Loucy (cell line): ENCODE data around the gene DNM3.

ENCODE experiments used
- H2AFZ ChIP-seq: fragments of 200-600 bp; sonication (generic); 2 replicates; pipeline ENCODE4 v1.6.0; 2016; ENCODE audit warnings: antibody characterized with exemption, mild to moderate bottlenecking, low read length, moderate library complexity
- H3F3A ChIP-seq: fragments of 200-600 bp; 2 replicates; pipeline ENCODE4 v1.6.0; 2016; ENCODE audit warnings: antibody characterized with exemption, low read depth, mild to moderate bottlenecking
- H3K27me3 ChIP-seq: fragments of 200-600 bp; sonication (generic); 2 replicates; pipeline ENCODE4 v1.6.1; 2014; ENCODE audit warnings: low read length, mild to moderate bottlenecking; ENCODE audit not compliant: insufficient read depth, poor library complexity, severe bottlenecking
- H3K36me3 ChIP-seq: fragments of 200-600 bp; sonication (generic); 2 replicates; pipeline ENCODE4 v1.6.1; 2016; ENCODE audit warnings: low read length; ENCODE audit not compliant: insufficient read depth
- H3K4me1 ChIP-seq: fragments of 200-600 bp; sonication (generic); 2 replicates; pipeline ENCODE4 v1.5.1; 2014; ENCODE audit warnings: low read length, mild to moderate bottlenecking; ENCODE audit not compliant: insufficient read depth, poor library complexity, severe bottlenecking
- H3K4me2 ChIP-seq: fragments of 200-600 bp; sonication (generic); 2 replicates; pipeline ENCODE4 v1.6.0; 2014; ENCODE audit warnings: antibody characterized with exemption, low read length, low read depth, mild to moderate bottlenecking; ENCODE audit not compliant: poor library complexity, severe bottlenecking
- H3K4me3 ChIP-seq: fragments of 200-600 bp; sonication (generic); 2 replicates; pipeline ENCODE4 v1.5.1; 2014; ENCODE audit warnings: low read length, mild to moderate bottlenecking, mixed read lengths; ENCODE audit not compliant: poor library complexity, severe bottlenecking
- H3K79me2 ChIP-seq: fragments of 200-600 bp; sonication (generic); 2 replicates; pipeline ENCODE4 v1.6.1; 2014; ENCODE audit warnings: low read length; ENCODE audit not compliant: insufficient read depth
- H3K9ac ChIP-seq: fragments of 200-600 bp; sonication (generic); 2 replicates; pipeline ENCODE4 v1.6.0; 2014; ENCODE audit warnings: mild to moderate bottlenecking, low read depth, low read length, moderate library complexity; ENCODE audit not compliant: poor library complexity, severe bottlenecking
- H3K9me2 ChIP-seq: fragments of 200-600 bp; sonication (generic); replicated peaks from 2 replicates; pipeline ENCODE4 v1.6.1; 2016; ENCODE audit warnings: low read depth, low read length, mixed read lengths
- H3K9me3 ChIP-seq: fragments of 200-600 bp; sonication (generic); 2 replicates; pipeline ENCODE4 v1.6.1; 2014; ENCODE audit warnings: mild to moderate bottlenecking, antibody characterized with exemption, low read length, low read depth; ENCODE audit not compliant: insufficient read depth
- H4K20me1 ChIP-seq: fragments of 200-600 bp; sonication (generic); 2 replicates; pipeline ENCODE4 v1.6.0; 2014; ENCODE audit warnings: antibody characterized with exemption, low read length, mild to moderate bottlenecking; ENCODE audit not compliant: insufficient read depth, poor library complexity, severe bottlenecking
- CTCF ChIP-seq: fragments of 200-600 bp; sonication (generic); conservative IDR thresholded peaks from 2 replicates; pipeline ENCODE4 v1.5.1; 2014; ENCODE audit warnings: mild to moderate bottlenecking, antibody characterized with exemption, low read length
- EZH2phosphoT487 ChIP-seq: fragments of 200-600 bp; IDR thresholded peaks from 2 replicates; pipeline ENCODE4 v1.6.1; 2018; ENCODE audit warnings: antibody characterized with exemption, mild to moderate bottlenecking, moderate library complexity, borderline replicate concordance

DNM3 gene

DNA sequence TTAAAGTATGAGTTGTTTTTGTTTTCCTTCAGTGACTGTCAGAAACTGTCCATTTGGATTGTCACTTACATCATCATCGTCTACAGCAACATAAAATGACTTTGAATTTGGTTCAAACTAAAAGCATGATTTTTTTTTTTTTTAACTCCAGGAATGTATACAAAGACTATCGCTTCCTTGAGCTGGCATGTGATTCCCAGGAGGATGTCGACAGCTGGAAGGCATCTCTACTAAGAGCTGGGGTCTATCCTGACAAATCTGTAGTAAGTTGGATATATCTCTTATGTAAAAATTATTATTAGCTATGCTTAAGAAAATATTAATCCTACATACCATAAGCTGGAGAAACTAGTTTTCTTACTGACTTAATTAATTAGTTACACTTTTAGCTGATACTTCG, 467.3 kb downstream of the DNM3 start:
- TF ChIP-seq EZH2phosphoT487 = no peak
- TF ChIP-seq CTCF = no peak
- no peaks in the 10 kb centered on the region for H3K4me1 ChIP-seq
- H3K27me3 ChIP-seq = no peaks in the 10 kb centered on the region
- no peaks in the 10 kb centered on the region for H3K9me3 ChIP-seq
- no peaks in the 10 kb centered on the region for H4K20me1 ChIP-seq
- H3K4me2 ChIP-seq = no peak overlapping the region
- no peak overlapping the region for H3K4me3 ChIP-seq
- H3K36me3 ChIP-seq = no peaks in the 10 kb centered on the region
- no peaks in the 10 kb centered on the region for H3K79me2 ChIP-seq
- H3F3A ChIP-seq = no peaks in the 10 kb centered on the region
- no peak overlapping the region for H3K9ac ChIP-seq
- no peaks in the 10 kb centered on the region for H3K9me2 ChIP-seq
- no peak overlapping the region for H2AFZ ChIP-seq

GRCh38 chr1:172320733-172321132, 479.4 kb downstream of the DNM3 start:
- H3K79me2 ChIP-seq = no peaks in the 10 kb centered on the region
- no peak overlapping the region for H3K9ac ChIP-seq
- H4K20me1 ChIP-seq = no peaks in the 10 kb centered on the region
- H3K9me3 ChIP-seq = no peaks in the 10 kb centered on the region
- no peaks in the 10 kb centered on the region for H3K9me2 ChIP-seq
- no peaks in the 10 kb centered on the region for H3K4me1 ChIP-seq
- H2AFZ ChIP-seq = no peak overlapping the region
- no peak overlapping the region for H3K4me3 ChIP-seq
- H3F3A ChIP-seq = no peaks in the 10 kb centered on the region
- no peak overlapping the region for H3K4me2 ChIP-seq
- TF ChIP-seq CTCF (no peak), EZH2phosphoT487 (no peak)
- no peaks in the 10 kb centered on the region for H3K36me3 ChIP-seq
- no peaks in the 10 kb centered on the region for H3K27me3 ChIP-seq

DNA sequence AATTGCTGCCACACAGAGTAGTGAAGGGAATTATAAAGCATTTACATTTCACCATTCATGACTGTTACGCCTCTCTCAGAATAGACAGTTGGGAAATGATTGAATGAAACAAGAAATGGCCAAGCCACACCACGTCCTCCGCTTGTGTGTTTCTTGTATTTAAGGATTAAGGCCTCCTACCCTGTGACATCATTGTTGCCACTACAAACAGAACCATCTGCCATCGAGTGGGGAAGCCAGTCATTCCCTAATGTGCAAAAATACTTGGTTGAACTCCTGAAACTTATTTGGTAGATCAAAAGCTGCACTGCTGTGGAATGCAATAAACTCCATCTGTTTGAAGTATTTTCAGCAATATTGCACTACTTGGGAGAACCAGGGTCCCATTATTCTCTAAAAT, 480.2 kb downstream of the DNM3 start:
- H3K27me3 ChIP-seq = no peaks in the 10 kb centered on the region
- no peak overlapping the region for H3K9ac ChIP-seq
- H3K4me3 ChIP-seq = no peak overlapping the region
- H3K36me3 ChIP-seq = no peaks in the 10 kb centered on the region
- TF ChIP-seq CTCF = no peak
- TF ChIP-seq EZH2phosphoT487 = no peak
- no peaks in the 10 kb centered on the region for H3K4me1 ChIP-seq
- H4K20me1 ChIP-seq = no peaks in the 10 kb centered on the region
- H3K9me2 ChIP-seq = no peaks in the 10 kb centered on the region
- H3F3A ChIP-seq = no peaks in the 10 kb centered on the region
- H3K4me2 ChIP-seq = no peak overlapping the region
- no peaks in the 10 kb centered on the region for H3K79me2 ChIP-seq
- no peak overlapping the region for H2AFZ ChIP-seq
- H3K9me3 ChIP-seq = no peaks in the 10 kb centered on the region
